Motor neuron (in vitro differentiated cells): ENCODE results near the gene PHYHD1. TPM values are rescaled to one million over a fixed set of nuclear protein-coding genes. Genes with fewer than 3 reads are reported as not detected.

Experiments used
- ATAC-seq, 8 experiments: fragments of 200-7000 bp; cut with Tn5 transposase; replicated peaks in 6 of 8; 2 replicates each; pipeline ENCODE4 v1.8.0; 2021; ENCODE audit warnings: mild to moderate bottlenecking in 8 of 8, moderate library complexity in 8 of 8
- H3K27ac ChIP-seq, 2 donors: fragments of 250-450 bp; sonication (Bioruptor Pico); 2 replicates each; pipeline ENCODE4 v1.9.0; 2021; ENCODE audit warnings: antibody characterized with exemption in 2 of 2, mild to moderate bottlenecking in 2 of 2, moderate library complexity in 1 of 2
- H3K4me1 ChIP-seq, 2 donors: fragments of 250-450 bp; sonication (Bioruptor Pico); replicated peaks in 1 of 2; 2 replicates each; pipeline ENCODE4 v1.6.1; 2021; ENCODE audit warnings: antibody characterized with exemption in 2 of 2, mild to moderate bottlenecking in 2 of 2, moderate library complexity in 1 of 2
- H3K4me3 ChIP-seq, 5 donors: fragments of 250-450 bp; sonication (Bioruptor Pico); 2 replicates each; pipeline ENCODE4 v1.9.0; 2021; ENCODE audit warnings: antibody characterized with exemption in 5 of 5, mild to moderate bottlenecking in 5 of 5, moderate library complexity in 4 of 5
- WGBS, 10 experiments: fragments of 450-650 bp; shearing (Covaris generic); methylation state at CpG; one replicate each; pipeline ENCODE4 v1.0.0; 2022; 5-methylcytosine and 5-hydroxymethylcytosine counted together
- in situ Hi-C, 9 experiments: fragments of 400-800 bp; cut with MboI; loops; one replicate each; pipeline ENCODE4 v1.15.0; 2021; ENCODE audit warnings: low sequenced_read_pairs in 9 of 9, low pct_unique_long_range_greater_than_20kb in 2 of 9; ENCODE audit not compliant: unreplicated experiment in 9 of 9
- total RNA-seq, 8 experiments: library from RNA; unstranded; fragments of 300-600 nt; gene quantifications; 2 replicates each; pipeline versions ENCODE4 v1.2.3 to v1.2.4, GENCODE V29; 2022

The PHYHD1 gene
- total RNA-seq, result 10 to 100 TPM in 2 of 8 experiments, 1 to 10 TPM in 2, under 1 TPM in 4; 0.16 to 16.4 (median 0.97) TPM

DNA sequence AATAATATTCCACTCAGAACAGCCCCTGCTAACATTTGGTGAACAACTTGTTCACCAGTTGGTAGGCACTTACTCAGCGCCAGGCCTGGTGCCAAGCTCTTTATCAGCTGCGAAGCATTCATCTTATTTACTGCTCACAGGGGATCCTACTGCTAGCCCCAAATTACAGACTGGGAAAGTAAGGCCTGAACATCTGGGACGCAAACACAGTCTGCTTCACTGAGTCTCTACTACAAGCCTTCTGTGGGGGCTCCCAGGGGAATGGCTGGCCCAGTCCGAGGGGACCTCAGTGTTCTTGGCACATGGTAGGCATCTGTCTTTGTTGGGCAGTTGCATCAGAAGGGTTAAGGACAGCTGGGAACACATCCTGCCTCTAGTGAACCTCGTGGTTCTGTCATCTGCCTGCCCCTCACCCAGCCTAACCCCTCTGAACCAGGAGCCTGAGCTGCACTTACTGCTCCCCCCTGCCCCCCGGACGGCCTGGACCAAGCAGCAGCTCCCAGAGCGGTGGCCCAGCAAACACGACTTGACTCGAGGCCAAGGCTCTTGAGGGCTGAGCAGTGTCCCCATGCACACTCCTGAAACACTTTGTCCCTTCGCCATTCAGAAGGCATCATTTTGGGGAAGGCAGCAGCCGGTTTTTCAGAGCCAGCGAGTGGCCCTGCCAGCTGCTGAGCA, at the start of gene PHYHD1:
Gene PHYHD1, plus strand, starts transcription at position 602 of the 678 bp plus-strand sequence. CDS start 1,342 bp downstream, outside the sequence.
- Histone ChIP-seq H3K4me3 (no peak within 1 kb of the TSS), H3K27ac (no peak within 1 kb of the TSS), H3K4me1 (peaks cover 0 to 4% of the 10 kb centered on the region in 2 donors)
- ATAC-seq, result no peak
- 50 to 100% (median 83%) methylated on average over 1 to 8 of the region's 13 CpGs; no CpG with 5 or more reads in 5 of the 10 experiments for WGBS, 10 experiments
- in situ Hi-C loops, result loop anchor here in 1 of 9 experiments (10.0 kb wide), 1 partner anchor 56 kb away; no protein-coding TSS in a partner anchor

GRCh38 chr9:128877852-128878251, 42.9 kb upstream of the PHYHD1 start:
- in situ Hi-C loops, result no loop called here
- Histone ChIP-seq H3K4me3 (no peak overlapping the region), H3K27ac (no peak overlapping the region), H3K4me1 (peaks cover 4% of the 10 kb centered on the region in 2 donors)
- 80 to 100% (median 97%) methylated on average over 1 to 4 of the region's 5 CpGs; no CpG with 5 or more reads in 5 of the 10 experiments for WGBS, 10 experiments
- no peak for ATAC-seq

DNA sequence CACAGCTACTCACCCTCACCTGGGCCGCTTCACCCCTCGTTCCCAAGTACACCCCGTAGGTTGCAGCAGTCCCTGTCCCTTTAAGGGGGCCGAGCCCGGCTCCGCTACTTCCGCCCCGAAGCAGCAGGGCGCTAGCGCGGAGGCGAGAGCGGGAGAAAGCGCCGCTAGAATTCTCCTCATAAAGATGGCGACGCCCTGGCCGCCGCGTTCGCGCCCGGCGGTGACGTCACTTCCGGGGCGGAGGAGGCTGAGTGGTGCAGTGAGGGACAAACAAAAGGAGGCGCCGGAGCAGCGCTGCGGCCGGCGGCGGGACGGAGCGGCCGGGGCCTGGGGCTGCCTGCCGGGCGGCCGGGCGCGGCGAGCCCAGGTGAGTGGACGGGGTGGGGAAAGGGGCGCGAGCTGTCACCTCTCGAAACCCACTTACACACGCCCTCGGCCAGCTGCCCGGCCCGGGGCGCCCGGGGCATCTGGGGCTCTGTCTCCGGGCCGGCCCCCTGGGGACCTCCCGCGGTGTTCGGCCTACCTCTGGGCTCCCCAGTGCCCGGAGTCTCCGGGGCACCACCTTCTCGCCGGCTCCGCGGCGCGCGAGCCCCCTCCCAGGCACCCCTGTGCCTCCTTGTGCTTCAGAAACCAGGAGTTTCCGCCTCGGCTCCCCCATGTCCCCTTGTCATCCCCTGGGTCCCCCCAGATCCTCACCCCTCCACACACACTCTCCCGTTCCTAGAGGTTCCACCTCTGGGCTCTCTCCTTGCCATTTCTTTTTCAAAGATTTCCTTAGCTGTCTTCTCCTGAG, 38.7 kb upstream of the PHYHD1 start, which contains the start of the genes KYAT1 and LRRC8A:
Gene KYAT1, minus strand, starts transcription at position 67 of the 793 bp plus-strand sequence. CDS start 36,545 bp downstream, outside the sequence.
Gene LRRC8A, plus strand, starts transcription at position 250 of the 793 bp plus-strand sequence. CDS start 25,032 bp downstream, outside the sequence.
- Histone ChIP-seq H3K27ac (peak within 1 kb of the TSS; percentile 92 to 93), H3K4me3 (peak within 1 kb of the TSS; percentile 76 to 94 (median 78)), H3K4me1 (peaks cover 9 to 13% of the 10 kb centered on the region in 2 donors)
- 0 to 2% (median 0%) methylated on average over 1 to 9 of the region's 70 CpGs; no CpG with 5 or more reads in 6 of the 10 experiments for WGBS, 10 experiments
- peak; percentile 85 to 89 (median 88) for ATAC-seq
- in situ Hi-C loops, result no loop called here

DNA sequence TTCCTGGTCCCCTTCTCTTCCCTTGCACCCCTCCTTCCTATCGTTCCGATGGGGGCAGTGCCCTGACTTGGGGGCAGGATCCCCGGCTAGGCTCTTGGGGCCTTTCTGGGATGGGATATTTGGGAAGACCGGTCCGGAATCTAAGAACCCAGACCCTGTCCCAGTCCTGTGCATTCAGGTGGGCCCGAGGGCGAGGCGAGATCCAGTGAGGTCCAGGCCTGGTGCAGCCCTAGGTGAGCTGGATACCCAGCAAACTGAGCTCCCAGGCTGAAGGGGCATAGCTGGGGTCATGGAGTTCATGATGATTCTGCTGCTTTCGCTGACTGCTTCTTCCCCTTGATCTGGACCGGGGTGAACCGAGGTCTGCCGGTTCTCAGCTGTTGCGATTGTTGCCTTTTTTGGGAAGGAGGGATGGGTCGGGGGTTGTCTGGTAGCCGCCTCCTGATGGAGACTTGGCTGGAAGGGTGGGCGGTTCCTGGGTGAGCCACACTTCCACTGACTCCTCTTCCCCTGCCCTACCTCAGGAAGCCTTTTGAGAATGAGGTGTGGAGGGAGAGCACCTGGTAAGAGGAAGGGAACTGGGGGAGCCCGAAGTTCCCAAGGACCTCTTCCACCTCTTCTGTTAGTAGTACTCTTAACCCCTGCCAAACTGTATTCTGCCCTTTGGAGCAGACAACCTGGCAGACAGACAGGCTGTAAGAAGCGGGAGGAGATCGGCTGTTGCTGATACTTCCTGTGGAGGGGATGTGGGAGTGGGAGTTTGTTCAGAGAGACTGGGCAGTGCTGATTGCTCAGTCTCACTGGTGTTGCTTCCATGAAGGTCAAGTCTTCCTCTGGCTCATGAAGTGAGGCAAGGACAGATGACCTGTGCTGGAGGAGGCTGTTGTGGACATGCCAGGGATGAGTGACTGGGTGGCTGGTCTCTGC, 37.8 kb upstream of the PHYHD1 start:
- 0 to 8% (median 3%) methylated on average over 1 to 13 of the region's 19 CpGs; no CpG with 5 or more reads in 4 of the 10 experiments for WGBS, 10 experiments
- ATAC-seq, result peak in 6 of 8 experiments; percentile 3 to 21 (median 9)
- Histone ChIP-seq H3K4me1 (peaks cover 9 to 13% of the 10 kb centered on the region in 2 donors), H3K27ac (peak overlapping the region; percentile 92 to 93), H3K4me3 (peak overlapping the region; percentile 76 to 94 (median 78))
- in situ Hi-C loops, result no loop called here

DNA sequence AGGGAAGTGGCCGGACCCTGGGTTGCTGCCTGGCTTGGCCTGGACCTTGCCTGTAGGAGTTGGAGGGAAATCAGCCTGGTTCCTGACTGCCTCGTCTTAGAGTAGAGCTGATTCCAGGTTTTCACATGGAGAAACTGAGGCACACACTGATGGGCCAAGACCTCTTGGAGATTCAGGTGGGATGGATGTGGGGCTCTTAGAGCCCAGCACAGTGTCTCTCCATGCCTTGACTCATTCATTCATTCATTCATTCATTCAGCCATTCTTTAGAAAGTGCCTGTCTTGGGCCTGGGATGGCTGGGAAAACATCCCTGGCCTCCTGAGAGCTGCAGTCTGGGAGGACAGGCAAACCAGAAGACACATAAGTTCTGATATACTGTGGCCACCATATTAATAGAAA, 36.6 kb upstream of the PHYHD1 start:
- no peak for ATAC-seq
- 80% methylated on average over 1 of the region's 2 CpGs; no CpG with 5 or more reads in 9 of the 10 experiments for WGBS, 10 experiments
- H3K4me1 ChIP-seq, result peaks cover 9 to 13% of the 10 kb centered on the region in 2 donors
- in situ Hi-C loops, result no loop called here
- no peak overlapping the region for H3K27ac ChIP-seq
- H3K4me3 ChIP-seq, result peak overlapping the region in 1 of 5 donors; percentile 76

DNA sequence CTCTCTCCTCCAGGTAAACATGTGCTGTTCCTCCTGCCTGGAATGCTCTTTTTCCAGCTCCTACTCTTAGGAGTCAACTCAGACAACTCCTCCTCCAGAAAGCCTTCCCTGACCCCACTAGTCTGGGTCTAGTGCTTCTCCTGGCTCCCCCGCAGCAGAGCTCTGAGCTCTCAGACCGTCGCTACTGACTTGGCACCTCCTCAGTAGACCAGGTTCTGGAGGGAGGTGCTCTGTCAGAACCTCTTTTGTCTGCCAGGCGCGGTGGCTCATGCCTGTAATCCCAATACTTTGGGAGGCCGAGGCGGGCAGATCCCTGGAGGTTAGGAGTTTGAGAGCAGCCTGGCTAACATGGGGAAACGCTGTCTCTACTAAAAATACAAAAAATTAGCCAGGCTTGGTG, 35.4 kb upstream of the PHYHD1 start:
- ATAC-seq, result no peak
- H3K4me1 ChIP-seq, result peaks cover 9 to 13% of the 10 kb centered on the region in 2 donors
- in situ Hi-C loops, result no loop called here
- no peak overlapping the region for H3K27ac ChIP-seq
- no peak overlapping the region for H3K4me3 ChIP-seq
- WGBS, 10 experiments, result 82 to 100% (median 98%) methylated on average over 2 to 7 of the region's 8 CpGs; no CpG with 5 or more reads in 3 of the 10 experiments

- 89 to 100% (median 97%) methylated on average over 1 to 7 of the region's 15 CpGs; no CpG with 5 or more reads in 6 of the 10 experiments for WGBS, 10 experiments
- peaks cover 6 to 11% of the 10 kb centered on the region in 2 donors for H3K4me1 ChIP-seq
- ATAC-seq, result no peak
- no peak overlapping the region for H3K4me3 ChIP-seq
- in situ Hi-C loops, result no loop called here
- no peak overlapping the region for H3K27ac ChIP-seq
These were observed 35.0 kb upstream of the PHYHD1 start for GRCh38 chr9:128885798-128886197.

- H3K4me1 ChIP-seq, result peaks cover 5 to 10% of the 10 kb centered on the region in 2 donors
- 40 to 100% (median 92%) methylated on average over 2 to 10 of the region's 13 CpGs; no CpG with 5 or more reads in 3 of the 10 experiments for WGBS, 10 experiments
- ATAC-seq, result no peak
- in situ Hi-C loops, result no loop called here
- H3K27ac ChIP-seq, result no peak overlapping the region
- no peak overlapping the region for H3K4me3 ChIP-seq
These were observed 34.4 kb upstream of the PHYHD1 start for GRCh38 chr9:128886211-128886891.

DNA sequence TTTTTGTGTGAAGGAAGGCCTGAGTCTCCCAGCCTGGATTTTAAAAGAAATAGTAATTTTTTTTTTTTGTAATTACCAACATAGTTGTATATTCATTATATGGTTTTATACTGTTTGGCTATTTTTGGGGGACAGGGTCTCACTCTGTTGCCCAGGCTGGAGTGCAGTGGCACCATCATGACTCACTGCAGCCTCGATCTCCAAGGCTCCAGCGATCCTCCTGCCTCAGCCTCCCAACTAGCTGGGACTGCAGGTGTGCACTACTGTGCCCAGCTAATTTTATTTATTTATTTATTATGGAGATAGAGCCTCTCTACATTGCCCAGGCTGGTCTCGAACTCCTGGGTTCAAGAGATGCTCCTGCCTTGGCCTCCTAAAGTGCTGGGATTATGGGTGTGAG, 33.7 kb upstream of the PHYHD1 start:
- Histone ChIP-seq H3K4me1 (peaks cover 5 to 10% of the 10 kb centered on the region in 2 donors), H3K27ac (no peak overlapping the region), H3K4me3 (no peak overlapping the region)
- WGBS, 10 experiments, result 71 to 100% (median 97%) methylated on average over 1 to 3 of the region's 3 CpGs; no CpG with 5 or more reads in 2 of the 10 experiments
- ATAC-seq, result no peak
- in situ Hi-C loops, result no loop called here

GRCh38 chr9:128887914-128888350, 32.9 kb upstream of the PHYHD1 start:
- Histone ChIP-seq H3K4me3 (no peak overlapping the region), H3K27ac (no peak overlapping the region), H3K4me1 (peaks cover 5 to 10% of the 10 kb centered on the region in 2 donors)
- no peak for ATAC-seq
- in situ Hi-C loops, result no loop called here
- WGBS, 10 experiments, result 29 to 81% (median 60%) methylated on average over 1 to 3 of the region's 9 CpGs; no CpG with 5 or more reads in 7 of the 10 experiments

DNA sequence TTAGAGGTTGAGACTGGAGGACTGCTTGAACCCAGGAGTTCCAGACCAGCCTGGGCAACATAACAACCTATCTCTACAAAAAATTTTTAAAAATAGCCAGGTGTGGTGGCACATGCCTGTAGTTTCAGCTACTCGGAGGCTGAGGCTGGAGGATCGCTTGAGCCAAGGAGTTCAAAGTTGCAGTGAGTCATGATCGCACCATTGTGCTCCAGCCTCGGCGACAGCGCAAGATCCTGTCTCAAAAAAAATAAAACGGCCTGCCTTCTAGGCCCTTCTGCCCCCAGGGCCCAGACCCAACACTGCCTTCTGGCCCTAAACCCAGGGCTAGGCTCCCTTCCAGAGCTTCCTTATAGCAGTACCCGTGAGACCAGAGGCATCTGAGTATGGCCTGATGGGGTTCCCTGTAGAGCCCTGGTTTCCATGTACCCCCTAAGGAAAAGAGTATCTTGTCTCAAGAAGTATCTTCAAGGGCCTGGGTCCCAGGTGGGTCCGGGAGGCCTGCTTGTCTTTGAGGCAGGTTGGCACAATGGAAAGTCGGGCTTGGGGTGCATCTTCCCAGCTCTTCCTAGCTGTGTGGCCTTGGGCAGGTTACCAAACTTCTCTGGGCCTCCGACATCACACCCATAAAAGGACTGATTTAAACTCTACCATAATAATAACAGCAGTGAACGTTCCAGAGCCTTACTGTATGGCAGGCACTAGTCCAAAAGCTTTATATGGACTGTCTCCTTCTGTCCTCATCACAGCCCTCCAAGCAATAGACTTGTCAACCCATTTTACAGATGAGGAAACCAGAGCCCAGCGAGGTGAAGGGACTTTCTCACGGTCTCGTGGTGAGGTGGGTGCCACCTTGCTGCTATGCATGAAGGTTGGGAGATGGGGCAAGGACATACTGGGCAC, 29.2 kb upstream of the PHYHD1 start:
- Histone ChIP-seq H3K4me1 (no peaks in the 10 kb centered on the region), H3K27ac (no peak overlapping the region), H3K4me3 (no peak overlapping the region)
- WGBS, 10 experiments, result 40 to 95% (median 88%) methylated on average over 1 to 10 of the region's 15 CpGs; no CpG with 5 or more reads in 5 of the 10 experiments
- in situ Hi-C loops, result no loop called here
- peak in 1 of 8 experiments; percentile 1 for ATAC-seq
